ENCODE measurements around the gene HOXD8.

Gene HOXD8

GRCh38 chr2:176081376-176081836 is 48.1 kb upstream of the HOXD8 start:
- H3K4me2 ChIP-seq (ENCODE audit: insufficient read depth, low read length, poor library complexity, severe bottlenecking): no peak overlapping the region
- no peak overlapping the region for H4K8ac ChIP-seq (ENCODE audit: low read depth, low read length)

GRCh38 chr2:176081837-176082524 is 47.5 kb upstream of the HOXD8 start:
- no peak for DNase-seq (ENCODE audit: low spot score)

More at GRCh38 chr2:176081376-176081836, 48.1 kb upstream of the HOXD8 start:
- Histone ChIP-seq H4K91ac (ENCODE audit: low read depth, low read length, poor library complexity) (no peak overlapping the region), H2BK120ac (ENCODE audit: low read depth, low read length) (no peak overlapping the region), H2BK12ac (ENCODE audit: low read length) (no peak overlapping the region), H3K4ac (ENCODE audit: low read length) (no peak overlapping the region), H3K27ac (replicated peaks; ENCODE audit: low read length) (no peak overlapping the region), H2BK5ac (ENCODE audit: low read length) (no peak overlapping the region), H3K4me3 (ENCODE audit: low read length in 2 of 2) (no peak overlapping the region), H3K9ac (ENCODE audit: low read depth, low read length, poor library complexity) (no peak overlapping the region), H3K79me1 (ENCODE audit: low read depth, low read length) (no peaks in the 10 kb centered on the region), H3K4me1 (ENCODE audit: control insufficient read depth in 2 of 2, insufficient read depth in 1 of 2, low read depth in 1 of 2, low read length in 2 of 2) (peaks cover 0 to 2% of the 10 kb centered on the region in 2 donors), H2BK15ac (ENCODE audit: low read length) (no peak overlapping the region), H2AK5ac (ENCODE audit: low read depth, low read length) (no peak overlapping the region), H3K9me3 (replicated peaks in 1 of 2; ENCODE audit: control insufficient read depth in 2 of 2, insufficient read depth in 1 of 2, low read depth in 1 of 2, low read length in 2 of 2) (peaks cover 0 to 4% of the 10 kb centered on the region in 2 donors), H3K27me3 (ENCODE audit: control insufficient read depth in 3 of 3, insufficient read depth in 3 of 3, low read depth in 1 of 3, low read length in 3 of 3) (peaks cover 53 to 98% (median 90%) of the 10 kb centered on the region in 3 experiments), H2AFZ (ENCODE audit: low read length) (no peak overlapping the region), H3K18ac (ENCODE audit: low read length) (no peak overlapping the region), H3K14ac (ENCODE audit: low read length) (no peak overlapping the region), H3K36me3 (replicated peaks in 1 of 2; ENCODE audit: control insufficient read depth in 2 of 2, insufficient read depth in 2 of 2, low read length in 2 of 2) (no peaks in the 10 kb centered on the region), H3K23ac (ENCODE audit: low read depth, low read length, poor library complexity) (no peak overlapping the region)
- DNase-seq (ENCODE audit: low spot score): no peak
- no CpG with 5 or more reads among the region's 17 CpGs for WGBS, 2 donors (ENCODE audit: extremely low coverage in 2 of 2, insufficient read length in 2 of 2, insufficient replicate concordance in 1 of 2)

GRCh38 chr2:176082525-176082823 is 47.0 kb upstream of the HOXD8 start:
- Histone ChIP-seq H3K4me1 (ENCODE audit: control insufficient read depth in 2 of 2, insufficient read depth in 1 of 2, low read depth in 1 of 2, low read length in 2 of 2) (peaks cover 0 to 2% of the 10 kb centered on the region in 2 donors), H3K36me3 (replicated peaks in 1 of 2; ENCODE audit: control insufficient read depth in 2 of 2, insufficient read depth in 2 of 2, low read length in 2 of 2) (no peaks in the 10 kb centered on the region), H3K23ac (ENCODE audit: low read depth, low read length, poor library complexity) (no peak overlapping the region), H3K18ac (ENCODE audit: low read length) (no peak overlapping the region), H3K27ac (replicated peaks; ENCODE audit: low read length) (no peak overlapping the region), H3K9me3 (replicated peaks in 1 of 2; ENCODE audit: control insufficient read depth in 2 of 2, insufficient read depth in 1 of 2, low read depth in 1 of 2, low read length in 2 of 2) (peaks cover 0 to 4% of the 10 kb centered on the region in 2 donors), H4K8ac (ENCODE audit: low read depth, low read length) (no peak overlapping the region), H2BK5ac (ENCODE audit: low read length) (no peak overlapping the region), H2BK12ac (ENCODE audit: low read length) (no peak overlapping the region), H2BK15ac (ENCODE audit: low read length) (no peak overlapping the region), H3K4me3 (ENCODE audit: low read length in 2 of 2) (no peak overlapping the region), H2BK120ac (ENCODE audit: low read depth, low read length) (no peak overlapping the region), H3K4me2 (ENCODE audit: insufficient read depth, low read length, poor library complexity, severe bottlenecking) (no peak overlapping the region), H3K79me1 (ENCODE audit: low read depth, low read length) (no peaks in the 10 kb centered on the region), H3K27me3 (ENCODE audit: control insufficient read depth in 3 of 3, insufficient read depth in 3 of 3, low read depth in 1 of 3, low read length in 3 of 3) (peaks cover 55 to 98% (median 94%) of the 10 kb centered on the region in 3 experiments), H3K14ac (ENCODE audit: low read length) (no peak overlapping the region), H2AK5ac (ENCODE audit: low read depth, low read length) (no peak overlapping the region), H2AFZ (ENCODE audit: low read length) (peak overlapping the region; percentile 79), H4K91ac (ENCODE audit: low read depth, low read length, poor library complexity) (no peak overlapping the region), H3K9ac (ENCODE audit: low read depth, low read length, poor library complexity) (no peak overlapping the region), H3K4ac (ENCODE audit: low read length) (no peak overlapping the region)
- WGBS, 2 donors (ENCODE audit: extremely low coverage in 2 of 2, insufficient read length in 2 of 2, insufficient replicate concordance in 1 of 2): no CpG with 5 or more reads among the region's 10 CpGs
- DNase-seq (ENCODE audit: low spot score): no peak

More at GRCh38 chr2:176081837-176082524, 47.5 kb upstream of the HOXD8 start:
- Histone ChIP-seq H3K23ac (ENCODE audit: low read depth, low read length, poor library complexity) (no peak overlapping the region), H3K9ac (ENCODE audit: low read depth, low read length, poor library complexity) (no peak overlapping the region), H2AK5ac (ENCODE audit: low read depth, low read length) (no peak overlapping the region), H3K27ac (replicated peaks; ENCODE audit: low read length) (no peak overlapping the region), H2BK12ac (ENCODE audit: low read length) (no peak overlapping the region), H3K14ac (ENCODE audit: low read length) (no peak overlapping the region), H3K4ac (ENCODE audit: low read length) (no peak overlapping the region), H3K27me3 (ENCODE audit: control insufficient read depth in 3 of 3, insufficient read depth in 3 of 3, low read depth in 1 of 3, low read length in 3 of 3) (peaks cover 53 to 98% (median 90%) of the 10 kb centered on the region in 3 experiments), H3K18ac (ENCODE audit: low read length) (no peak overlapping the region), H2AFZ (ENCODE audit: low read length) (peak overlapping the region; percentile 83), H3K79me1 (ENCODE audit: low read depth, low read length) (no peaks in the 10 kb centered on the region), H2BK15ac (ENCODE audit: low read length) (no peak overlapping the region), H3K4me1 (ENCODE audit: control insufficient read depth in 2 of 2, insufficient read depth in 1 of 2, low read depth in 1 of 2, low read length in 2 of 2) (peaks cover 0 to 2% of the 10 kb centered on the region in 2 donors), H2BK5ac (ENCODE audit: low read length) (no peak overlapping the region), H4K91ac (ENCODE audit: low read depth, low read length, poor library complexity) (no peak overlapping the region), H3K9me3 (replicated peaks in 1 of 2; ENCODE audit: control insufficient read depth in 2 of 2, insufficient read depth in 1 of 2, low read depth in 1 of 2, low read length in 2 of 2) (peaks cover 0 to 4% of the 10 kb centered on the region in 2 donors), H4K8ac (ENCODE audit: low read depth, low read length) (no peak overlapping the region), H3K36me3 (replicated peaks in 1 of 2; ENCODE audit: control insufficient read depth in 2 of 2, insufficient read depth in 2 of 2, low read length in 2 of 2) (no peaks in the 10 kb centered on the region), H3K4me3 (ENCODE audit: low read length in 2 of 2) (no peak overlapping the region), H3K4me2 (ENCODE audit: insufficient read depth, low read length, poor library complexity, severe bottlenecking) (peak overlapping the region; percentile 3), H2BK120ac (ENCODE audit: low read depth, low read length) (no peak overlapping the region)
- no CpG with 5 or more reads among the region's 62 CpGs for WGBS, 2 donors (ENCODE audit: extremely low coverage in 2 of 2, insufficient read length in 2 of 2, insufficient replicate concordance in 1 of 2)

GRCh38 chr2:176082824-176083751 is 46.4 kb upstream of the HOXD8 start:
- Histone ChIP-seq H3K4me3 (ENCODE audit: low read length in 2 of 2) (no peak overlapping the region), H2BK120ac (ENCODE audit: low read depth, low read length) (no peak overlapping the region), H3K4ac (ENCODE audit: low read length) (no peak overlapping the region), H3K27ac (replicated peaks; ENCODE audit: low read length) (no peak overlapping the region), H3K23ac (ENCODE audit: low read depth, low read length, poor library complexity) (no peak overlapping the region), H2BK12ac (ENCODE audit: low read length) (no peak overlapping the region), H2AK5ac (ENCODE audit: low read depth, low read length) (no peak overlapping the region), H3K27me3 (ENCODE audit: control insufficient read depth in 3 of 3, insufficient read depth in 3 of 3, low read depth in 1 of 3, low read length in 3 of 3) (peaks cover 60 to 100% (median 98%) of the 10 kb centered on the region in 3 experiments), H3K4me2 (ENCODE audit: insufficient read depth, low read length, poor library complexity, severe bottlenecking) (no peak overlapping the region), H3K79me1 (ENCODE audit: low read depth, low read length) (no peaks in the 10 kb centered on the region), H4K91ac (ENCODE audit: low read depth, low read length, poor library complexity) (no peak overlapping the region), H2BK5ac (ENCODE audit: low read length) (no peak overlapping the region), H3K4me1 (ENCODE audit: control insufficient read depth in 2 of 2, insufficient read depth in 1 of 2, low read depth in 1 of 2, low read length in 2 of 2) (peaks cover 0 to 3% of the 10 kb centered on the region in 2 donors), H3K9me3 (replicated peaks in 1 of 2; ENCODE audit: control insufficient read depth in 2 of 2, insufficient read depth in 1 of 2, low read depth in 1 of 2, low read length in 2 of 2) (peaks cover 0 to 4% of the 10 kb centered on the region in 2 donors), H3K18ac (ENCODE audit: low read length) (no peak overlapping the region), H2AFZ (ENCODE audit: low read length) (peak overlapping the region; percentile 79), H3K36me3 (replicated peaks in 1 of 2; ENCODE audit: control insufficient read depth in 2 of 2, insufficient read depth in 2 of 2, low read length in 2 of 2) (no peaks in the 10 kb centered on the region), H3K9ac (ENCODE audit: low read depth, low read length, poor library complexity) (no peak overlapping the region), H4K8ac (ENCODE audit: low read depth, low read length) (no peak overlapping the region), H2BK15ac (ENCODE audit: low read length) (no peak overlapping the region), H3K14ac (ENCODE audit: low read length) (no peak overlapping the region)
- DNase-seq (ENCODE audit: low spot score): no peak
- no CpG with 5 or more reads among the region's 66 CpGs for WGBS, 2 donors (ENCODE audit: extremely low coverage in 2 of 2, insufficient read length in 2 of 2, insufficient replicate concordance in 1 of 2)

All from neuronal stem cell (in vitro differentiated cells).